ENCODE results near the gene KIF5A.

The KIF5A gene

DNA sequence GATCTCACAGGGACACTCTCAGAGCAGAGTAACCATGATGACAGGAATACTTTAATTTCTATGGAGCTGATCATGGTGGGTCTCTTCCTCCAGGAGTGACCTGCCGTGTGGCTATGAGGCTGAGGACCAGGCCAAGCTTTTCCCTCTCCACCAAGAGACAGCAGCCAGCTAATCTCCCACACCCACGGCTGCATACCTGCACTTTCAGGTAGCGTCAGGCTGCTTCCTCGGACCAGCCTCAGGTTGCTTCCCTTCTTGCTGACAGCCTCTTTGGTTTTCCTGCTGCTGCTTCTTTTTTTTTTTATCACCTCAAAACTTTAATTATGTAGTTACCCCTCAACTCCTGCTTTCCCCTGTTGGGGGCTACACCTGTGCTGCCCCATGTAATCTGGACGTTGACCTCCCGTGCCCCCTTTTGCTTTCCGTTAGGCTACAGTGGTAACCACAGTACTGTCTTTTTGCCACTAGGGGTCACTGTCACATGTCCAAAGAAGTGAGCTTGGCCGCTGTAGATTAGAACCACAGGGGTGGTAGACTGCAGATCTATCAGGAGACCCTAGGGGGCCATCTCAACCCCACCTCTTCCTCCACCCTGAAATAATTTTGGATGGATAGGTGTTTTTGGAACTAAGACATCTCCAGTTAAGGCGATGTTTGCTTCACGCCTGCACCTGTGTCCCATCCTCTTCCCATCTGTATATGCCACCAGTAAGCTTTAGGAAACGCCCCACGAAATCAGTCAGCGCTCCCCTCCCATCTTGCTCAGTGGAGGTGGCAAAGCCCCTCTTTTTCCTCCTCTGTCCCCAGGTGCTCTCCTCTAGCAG lies 33.4 kb downstream of the KIF5A start:
- TF ChIP-seq, protein P1, sequence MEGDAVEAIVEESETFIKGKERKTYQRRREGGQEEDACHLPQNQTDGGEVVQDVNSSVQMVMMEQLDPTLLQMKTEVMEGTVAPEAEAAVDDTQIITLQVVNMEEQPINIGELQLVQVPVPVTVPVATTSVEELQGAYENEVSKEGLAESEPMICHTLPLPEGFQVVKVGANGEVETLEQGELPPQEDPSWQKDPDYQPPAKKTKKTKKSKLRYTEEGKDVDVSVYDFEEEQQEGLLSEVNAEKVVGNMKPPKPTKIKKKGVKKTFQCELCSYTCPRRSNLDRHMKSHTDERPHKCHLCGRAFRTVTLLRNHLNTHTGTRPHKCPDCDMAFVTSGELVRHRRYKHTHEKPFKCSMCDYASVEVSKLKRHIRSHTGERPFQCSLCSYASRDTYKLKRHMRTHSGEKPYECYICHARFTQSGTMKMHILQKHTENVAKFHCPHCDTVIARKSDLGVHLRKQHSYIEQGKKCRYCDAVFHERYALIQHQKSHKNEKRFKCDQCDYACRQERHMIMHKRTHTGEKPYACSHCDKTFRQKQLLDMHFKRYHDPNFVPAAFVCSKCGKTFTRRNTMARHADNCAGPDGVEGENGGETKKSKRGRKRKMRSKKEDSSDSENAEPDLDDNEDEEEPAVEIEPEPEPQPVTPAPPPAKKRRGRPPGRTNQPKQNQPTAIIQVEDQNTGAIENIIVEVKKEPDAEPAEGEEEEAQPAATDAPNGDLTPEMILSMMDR (conservative IDR thresholded peaks at IDR 0.05; ENCODE audit: low read depth, low read length): peak; percentile 100
- no peak overlapping the region for H3K4me2 ChIP-seq
- no peaks in the 10 kb centered on the region; the same call in 1 of the 2 replicates for H3K27me3 ChIP-seq (ENCODE audit: insufficient read depth, low read depth)
- H3K9ac ChIP-seq: no peak overlapping the region
- H4K20me1 ChIP-seq (ENCODE audit: insufficient read depth): no peaks in the 10 kb centered on the region
- H3K27ac ChIP-seq: no peak overlapping the region
- no peaks in the 10 kb centered on the region for H3K36me3 ChIP-seq (ENCODE audit: insufficient read depth)
- H3K4me1 ChIP-seq (ENCODE audit: low read depth, poor library complexity, severe bottlenecking): peaks cover 8% of the 10 kb centered on the region
- no peaks in the 10 kb centered on the region for H3K79me2 ChIP-seq (ENCODE audit: insufficient read depth, low read depth)
- no peak overlapping the region for H3K4me3 ChIP-seq (IDR thresholded peaks at IDR 0.05; ENCODE audit: insufficient read depth, low read depth, low read length)
- H2AFZ ChIP-seq (ENCODE audit: low read depth): peak overlapping the region; percentile 18; the same call in 1 of the 2 replicates

DNA sequence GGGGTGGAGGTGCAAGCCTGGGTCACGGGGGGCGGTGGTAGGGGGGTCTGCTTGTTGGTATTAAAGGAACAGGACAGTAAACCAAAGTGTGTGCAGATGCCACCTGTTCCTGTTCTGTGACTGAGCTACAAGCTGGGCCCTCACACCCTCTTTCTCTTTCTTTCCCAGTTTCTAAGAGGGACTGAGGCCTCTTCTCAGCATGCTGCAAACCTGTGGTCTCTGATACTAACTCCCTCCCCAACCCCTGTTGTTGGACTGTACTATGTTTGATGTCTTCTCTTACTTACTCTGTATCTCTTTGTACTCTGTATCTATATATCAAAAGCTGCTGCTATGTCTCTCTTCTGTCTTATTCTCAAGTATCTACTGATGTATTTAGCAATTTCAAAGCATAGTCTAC lies 34.2 kb downstream of the KIF5A start:
- Histone ChIP-seq H3K27me3 (ENCODE audit: insufficient read depth, low read depth) (no peaks in the 10 kb centered on the region; the same call in 1 of the 2 replicates), H3K27ac (no peak overlapping the region), H2AFZ (ENCODE audit: low read depth) (no peak overlapping the region), H3K79me2 (ENCODE audit: insufficient read depth, low read depth) (no peaks in the 10 kb centered on the region), H3K4me3 (IDR thresholded peaks at IDR 0.05; ENCODE audit: insufficient read depth, low read depth, low read length) (no peak overlapping the region), H3K9ac (no peak overlapping the region), H4K20me1 (ENCODE audit: insufficient read depth) (no peaks in the 10 kb centered on the region), H3K4me1 (ENCODE audit: low read depth, poor library complexity, severe bottlenecking) (peaks cover 8% of the 10 kb centered on the region), H3K36me3 (ENCODE audit: insufficient read depth) (no peaks in the 10 kb centered on the region), H3K4me2 (no peak overlapping the region)
- TF ChIP-seq, protein P1 (conservative IDR thresholded peaks at IDR 0.05; ENCODE audit: low read depth, low read length): no peak

DNA sequence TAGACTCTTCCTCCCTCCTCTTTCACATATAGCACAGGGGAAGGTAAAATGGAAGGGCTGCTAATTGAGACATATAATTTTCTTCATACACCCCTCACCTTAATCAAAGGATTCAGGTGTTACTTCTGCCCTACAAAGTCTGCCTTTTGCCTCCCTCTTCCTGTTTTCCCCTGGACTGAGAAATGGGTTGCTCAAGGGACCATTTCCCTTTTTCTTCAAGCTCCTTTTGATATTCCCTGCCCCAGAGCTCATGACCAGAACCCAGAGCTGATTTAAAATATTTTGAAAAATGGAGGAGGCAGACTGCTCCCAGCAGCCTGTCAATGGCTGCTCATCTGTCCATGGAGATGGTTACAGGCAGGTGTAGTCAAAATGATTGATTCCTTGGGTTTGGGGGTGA lies 34.8 kb downstream of the KIF5A start:
- Histone ChIP-seq H3K79me2 (ENCODE audit: insufficient read depth, low read depth) (no peaks in the 10 kb centered on the region), H3K27ac (no peak overlapping the region), H3K4me1 (ENCODE audit: low read depth, poor library complexity, severe bottlenecking) (peaks cover 8% of the 10 kb centered on the region), H4K20me1 (ENCODE audit: insufficient read depth) (no peaks in the 10 kb centered on the region), H2AFZ (ENCODE audit: low read depth) (no peak overlapping the region), H3K4me3 (IDR thresholded peaks at IDR 0.05; ENCODE audit: insufficient read depth, low read depth, low read length) (no peak overlapping the region), H3K36me3 (ENCODE audit: insufficient read depth) (no peaks in the 10 kb centered on the region), H3K4me2 (no peak overlapping the region), H3K9ac (no peak overlapping the region), H3K27me3 (ENCODE audit: insufficient read depth, low read depth) (no peaks in the 10 kb centered on the region; the same call in 1 of the 2 replicates)
- TF ChIP-seq, protein P1 (conservative IDR thresholded peaks at IDR 0.05; ENCODE audit: low read depth, low read length): no peak

DNA sequence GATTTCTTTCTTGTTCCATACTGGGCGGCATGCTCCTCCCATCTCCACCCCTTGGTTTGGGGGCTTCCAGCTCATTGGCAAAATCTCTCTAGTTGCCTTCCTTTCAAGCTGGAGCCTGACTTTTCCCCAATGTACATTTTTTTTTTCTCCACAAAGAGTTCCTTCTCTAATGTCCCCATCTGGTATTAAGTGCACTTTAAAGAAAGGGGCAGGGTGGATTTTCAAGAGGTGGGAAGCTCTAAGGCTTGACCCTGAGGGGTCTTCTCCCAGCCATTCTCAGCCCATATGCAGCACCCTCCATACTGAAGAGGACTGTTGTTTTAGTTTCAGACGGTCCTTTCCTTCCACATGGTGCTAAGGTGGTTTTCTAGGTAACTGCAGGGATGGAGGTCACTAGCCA lies 35.3 kb downstream of the KIF5A start:
- Histone ChIP-seq H3K9ac (no peak overlapping the region), H2AFZ (ENCODE audit: low read depth) (no peak overlapping the region), H4K20me1 (ENCODE audit: insufficient read depth) (no peaks in the 10 kb centered on the region), H3K4me1 (ENCODE audit: low read depth, poor library complexity, severe bottlenecking) (peaks cover 9% of the 10 kb centered on the region), H3K79me2 (ENCODE audit: insufficient read depth, low read depth) (no peaks in the 10 kb centered on the region), H3K4me3 (IDR thresholded peaks at IDR 0.05; ENCODE audit: insufficient read depth, low read depth, low read length) (no peak overlapping the region), H3K36me3 (ENCODE audit: insufficient read depth) (no peaks in the 10 kb centered on the region), H3K4me2 (no peak overlapping the region), H3K27ac (no peak overlapping the region), H3K27me3 (ENCODE audit: insufficient read depth, low read depth) (no peaks in the 10 kb centered on the region; the same call in 1 of the 2 replicates)
- TF ChIP-seq, protein P1 (conservative IDR thresholded peaks at IDR 0.05; ENCODE audit: low read depth, low read length): no peak
